Hepatocyte (in vitro differentiated cells): ENCODE data around the gene MTCP1. TPM values are rescaled to one million over a fixed set of nuclear protein-coding genes. Genes with fewer than 3 reads are reported as not detected.

Experiments
- DNase-seq: peaks from one replicate; pipeline ENCODE4 v3.0.0-alpha.2; 2016; ENCODE audit warnings: low spot score
- H2AFZ ChIP-seq: fragments of 200-600 bp; sonication (generic); 2 replicates; pipeline ENCODE4 v1.6.0; 2016; ENCODE audit warnings: antibody characterized with exemption, mild to moderate bottlenecking
- H3K27ac ChIP-seq: fragments of 200-600 bp; sonication (generic); 2 replicates; pipeline ENCODE4 v1.5.1; 2016; ENCODE audit warnings: mild to moderate bottlenecking
- H3K27me3 ChIP-seq: fragments of 200-600 bp; sonication (generic); 2 replicates; pipeline ENCODE4 v1.6.1; 2016
- H3K36me3 ChIP-seq: fragments of 200-600 bp; sonication (generic); replicated peaks from 2 replicates; pipeline ENCODE4 v1.5.1; 2016; ENCODE audit warnings: low read depth; ENCODE audit not compliant: insufficient read depth
- H3K4me1 ChIP-seq: fragments of 200-600 bp; sonication (generic); 2 replicates; pipeline ENCODE4 v1.5.1; 2016; ENCODE audit warnings: mild to moderate bottlenecking, moderate library complexity; ENCODE audit not compliant: insufficient read depth
- H3K4me2 ChIP-seq: fragments of 200-600 bp; sonication (generic); 2 replicates; pipeline ENCODE4 v1.6.0; 2016
- H3K4me3 ChIP-seq: fragments of 200-600 bp; sonication (generic); 2 replicates; pipeline ENCODE4 v1.5.1; 2016; ENCODE audit warnings: mild to moderate bottlenecking
- H3K79me2 ChIP-seq: fragments of 200-600 bp; sonication (generic); 2 replicates; pipeline ENCODE4 v1.6.0; 2017; ENCODE audit warnings: mild to moderate bottlenecking
- H3K9me2 ChIP-seq: fragments of 200-600 bp; sonication (generic); replicated peaks from 2 replicates; pipeline ENCODE4 v1.6.0; 2017; ENCODE audit warnings: mild to moderate bottlenecking; ENCODE audit not compliant: insufficient read depth
- H3K9me3 ChIP-seq: fragments of 200-600 bp; sonication (generic); 2 replicates; pipeline ENCODE4 v1.5.1; 2016; ENCODE audit warnings: low read depth, mild to moderate bottlenecking
- H4K20me1 ChIP-seq: fragments of 200-600 bp; sonication (generic); 2 replicates; pipeline ENCODE4 v1.6.0; 2016; ENCODE audit warnings: mild to moderate bottlenecking; ENCODE audit not compliant: insufficient read depth, poor library complexity, severe bottlenecking
- CTCF ChIP-seq: fragments of 200-600 bp; sonication (generic); IDR thresholded peaks from 2 replicates; pipeline ENCODE4 v1.5.1; 2016; ENCODE audit warnings: antibody characterized with exemption, mild to moderate bottlenecking; ENCODE audit not compliant: poor library complexity
- EZH2 ChIP-seq: fragments of 200-600 bp; sonication (generic); IDR thresholded peaks from 2 replicates; pipeline ENCODE4 v1.6.1; 2016; ENCODE audit warnings: antibody characterized with exemption, mild to moderate bottlenecking, borderline replicate concordance
- EZH2phosphoT487 ChIP-seq: fragments of 200-600 bp; sonication (generic); IDR thresholded peaks from one replicate; pipeline ENCODE4 v1.6.1; 2018; ENCODE audit warnings: antibody characterized with exemption, mild to moderate bottlenecking, low read depth, moderate library complexity; ENCODE audit not compliant: unreplicated experiment, severe bottlenecking
- WGBS: methylation state at CpG from one replicate; pipeline ENCODE4 v1.1.6; 2016; ENCODE audit warnings: low lambda C conversion rate; ENCODE audit errors: missing lambda C conversion rate; 5-methylcytosine and 5-hydroxymethylcytosine counted together
- polyA plus RNA-seq: library from polyadenylated mRNA; unstranded; fragments of >200 nt; fragmentation: Nextera tagmentation; extraction: Ambion mirVana; gene quantifications from 2 replicates; pipeline ENCODE4 v1.2.1, GENCODE V29; 2016
- total RNA-seq: library from RNA; depleted of rRNA; stranded (reverse); fragments of >200 nt; gene quantifications from 2 replicates; pipeline ENCODE4 v1.2.3, GENCODE V29; 2014

The MTCP1 gene
- total and polyA plus RNA-seq, 2 experiments from 2014 or later = 1.7 to 13.2 TPM

- 36% methylated on average over 1 of the region's 1 CpG for WGBS
- H3K36me3 ChIP-seq = no peaks in the 10 kb centered on the region
- no peak within 1 kb of the TSS for H2AFZ ChIP-seq
- no peak within 1 kb of the TSS for H3K4me3 ChIP-seq
- no peaks in the 10 kb centered on the region for H3K9me2 ChIP-seq
- no peaks in the 10 kb centered on the region for H3K4me1 ChIP-seq
- no peaks in the 10 kb centered on the region for H3K79me2 ChIP-seq
- no peaks in the 10 kb centered on the region for H3K9me3 ChIP-seq
- no peaks in the 10 kb centered on the region for H4K20me1 ChIP-seq
- no peak within 1 kb of the TSS for H3K4me2 ChIP-seq
- no peak for DNase-seq
- H3K27ac ChIP-seq = no peak within 1 kb of the TSS
- TF ChIP-seq EZH2 (no peak), CTCF (no peak), EZH2phosphoT487 (no peak)
- no peaks in the 10 kb centered on the region for H3K27me3 ChIP-seq
These were observed 48.4 kb downstream of the MTCP1 start, which contains the start of gene F8 for GRCh38 chrX:155022585-155022984. TSS of gene F8 (minus strand) at chrX:155022723. CDS start at chrX:155022552, 171 bp downstream.

- Histone ChIP-seq H2AFZ (no peak overlapping the region), H3K9me2 (no peaks in the 10 kb centered on the region), H3K27me3 (no peaks in the 10 kb centered on the region), H3K4me3 (no peak overlapping the region), H3K79me2 (no peaks in the 10 kb centered on the region), H3K4me1 (no peaks in the 10 kb centered on the region), H4K20me1 (no peaks in the 10 kb centered on the region), H3K4me2 (no peak overlapping the region), H3K36me3 (no peaks in the 10 kb centered on the region), H3K9me3 (no peaks in the 10 kb centered on the region), H3K27ac (no peak overlapping the region)
- no peak for TF ChIP-seq EZH2
- TF ChIP-seq EZH2phosphoT487 = no peak
- TF ChIP-seq CTCF = no peak
- 81% methylated on average over 3 of the region's 3 CpGs for WGBS
- DNase-seq = no peak
These were observed 50.3 kb downstream of the MTCP1 start for GRCh38 chrX:155020591-155020990.

Other genes starting within 250 kb of the MTCP1 start
- not detected in 2 replicates for gene SMIM9, start 236.5 kb downstream of the MTCP1 start, total RNA-seq
- not detected in 2 replicates for gene SMIM9, start 236.5 kb downstream of the MTCP1 start, polyA plus RNA-seq
- gene F8A1, start 184.8 kb downstream of the MTCP1 start, total RNA-seq = 6.4 and 7.7 TPM in 2 replicates
- 33.8 and 40.1 TPM in 2 replicates for gene F8A1, start 184.8 kb downstream of the MTCP1 start, polyA plus RNA-seq
- 1.4 and 2.1 TPM in 2 replicates for gene F8, start 48.4 kb downstream of the MTCP1 start, total RNA-seq
- 0.92 and 1.7 TPM in 2 replicates for gene F8, start 48.4 kb downstream of the MTCP1 start, polyA plus RNA-seq
- gene FUNDC2, start 44.3 kb downstream of the MTCP1 start, total RNA-seq = 57.7 and 65.7 TPM in 2 replicates
- 87.5 and 103 TPM in 2 replicates for gene FUNDC2, start 44.3 kb downstream of the MTCP1 start, polyA plus RNA-seq
- 10.8 and 14.2 TPM in 2 replicates for gene CMC4, start within 50 bp of the MTCP1 start, total RNA-seq
- 16.3 and 18.4 TPM in 2 replicates for gene CMC4, start within 50 bp of the MTCP1 start, polyA plus RNA-seq
- gene BRCC3, start 372 bp upstream of the MTCP1 start, total RNA-seq = 13.4 and 19.8 TPM in 2 replicates
- gene BRCC3, start 372 bp upstream of the MTCP1 start, polyA plus RNA-seq = 21.5 and 27.2 TPM in 2 replicates
- 56.6 and 62.8 TPM in 2 replicates for gene VBP1, start 145.3 kb upstream of the MTCP1 start, total RNA-seq
- gene VBP1, start 145.3 kb upstream of the MTCP1 start, polyA plus RNA-seq = 43.9 and 44.7 TPM in 2 replicates
- gene RAB39B, start 193.4 kb upstream of the MTCP1 start, total RNA-seq = 1.00 and 1.2 TPM in 2 replicates
- 0.07 and 0.24 TPM in 2 replicates for gene RAB39B, start 193.4 kb upstream of the MTCP1 start, polyA plus RNA-seq